OCI-LY7 (cell line): Measurements from ENCODE around the gene MLANA. TPM values are rescaled to one million over a fixed set of nuclear protein-coding genes. Genes with fewer than 3 reads are reported as not detected.

Experiments used
- BruUV-seq: library from RNA; stranded (reverse); fragments of 400-500 nt; replicated peaks from 2 replicates; lab custom pipeline; 2021; lab: Mats Ljungman, UMichigan
- CTCF ChIA-PET: fragments of 300-600 bp; sonication (Branson Sonifier 250); formaldehyde crosslinking; loops from one replicate; lab custom pipeline; 2022; ENCODE audit warnings: antibody characterized with exemption; ENCODE audit not compliant: unreplicated experiment; lab: Charles Lee
- POLR2A ChIA-PET: fragments of 300-600 bp; sonication (Branson Sonifier 250); formaldehyde crosslinking; loops from one replicate; lab custom pipeline; 2022; ENCODE audit warnings: antibody characterized with exemption; lab: Charles Lee
- DNase-seq: peaks from one replicate; pipeline ENCODE4 v3.0.0-alpha.2; 2015; ENCODE audit warnings: low spot score
- H2AFZ ChIP-seq: fragments of 200-600 bp; sonication (generic), shearing (Covaris generic); 2 replicates; pipeline ENCODE4 v1.6.1; 2014; ENCODE audit warnings: mild to moderate bottlenecking, antibody characterized with exemption, low read length, moderate library complexity
- H3K27ac ChIP-seq: fragments of 200-600 bp; sonication (generic); 2 replicates; pipeline ENCODE4 v1.5.1; 2014; ENCODE audit warnings: mixed run types, low read depth, mild to moderate bottlenecking, moderate library complexity, low read length, inconsistent platforms; ENCODE audit not compliant: poor library complexity, severe bottlenecking
- H3K36me3 ChIP-seq: fragments of 200-600 bp; sonication (generic); 2 replicates; pipeline ENCODE4 v1.6.1; 2014; ENCODE audit warnings: mild to moderate bottlenecking, antibody characterized with exemption, low read length, moderate library complexity, mixed read lengths; ENCODE audit not compliant: insufficient read depth
- H3K4me1 ChIP-seq: fragments of 200-600 bp; sonication (generic); 2 replicates; pipeline ENCODE4 v1.5.1; 2014; ENCODE audit warnings: mild to moderate bottlenecking, low read length; ENCODE audit not compliant: insufficient read depth, poor library complexity, severe bottlenecking
- H3K4me2 ChIP-seq: fragments of 200-600 bp; sonication (generic); 2 replicates; pipeline ENCODE4 v1.6.1; 2014; ENCODE audit warnings: mild to moderate bottlenecking, low read length
- H3K4me3 ChIP-seq: fragments of 200-600 bp; sonication (generic); 2 replicates; pipeline ENCODE4 v1.5.1; 2014; ENCODE audit warnings: mild to moderate bottlenecking, low read depth, low read length; ENCODE audit not compliant: poor library complexity, severe bottlenecking
- H3K79me2 ChIP-seq: fragments of 200-600 bp; sonication (generic); 2 replicates; pipeline ENCODE4 v1.6.1; 2016; ENCODE audit warnings: low read depth, mild to moderate bottlenecking, low read length, moderate library complexity, mixed read lengths; ENCODE audit not compliant: insufficient read depth
- H3K9me2 ChIP-seq: fragments of 200-600 bp; sonication (generic); 2 replicates; pipeline ENCODE4 v1.6.1; 2016; ENCODE audit warnings: mild to moderate bottlenecking, low read length, mixed read lengths; ENCODE audit not compliant: insufficient read depth
- H3K9me3 ChIP-seq: fragments of 200-600 bp; sonication (generic); 2 replicates; pipeline ENCODE4 v1.6.1; 2014; ENCODE audit warnings: mild to moderate bottlenecking, mixed run types, low read length, mixed read lengths
- H4K20me1 ChIP-seq: fragments of 200-600 bp; sonication (generic); 2 replicates; pipeline ENCODE4 v1.6.1; 2014; ENCODE audit warnings: mild to moderate bottlenecking, antibody characterized with exemption, low read length, moderate library complexity, mixed read lengths; ENCODE audit not compliant: insufficient read depth
- EZH2phosphoT487 ChIP-seq: fragments of 200-600 bp; sonication (generic); IDR thresholded peaks from 2 replicates; pipeline ENCODE4 v1.6.1; 2018; ENCODE audit warnings: low read depth, borderline replicate concordance, mild to moderate bottlenecking, mixed run types, antibody characterized with exemption, low read length, moderate library complexity, mixed read lengths
- intact Hi-C: fragments of 100-400 bp; cut with micrococcal nuclease; formaldehyde crosslinking; loops from one replicate; pipeline ENCODE4 v1.10.0; 2022; ENCODE audit not compliant: unreplicated experiment
- total RNA-seq, 2 experiments: library from RNA; depleted of rRNA in 1 of 2; stranded (reverse); fragments of >200 nt in 1 of 2; shearing (Covaris generic) in 1 of 2; gene quantifications; 2 replicates each; pipeline ENCODE4 v1.2.3, GENCODE V29; 2014 to 2022
- TF ChIP-seq, protein P1 (sequence below): fragments of 200-600 bp; sonication (generic); conservative IDR thresholded peaks from 2 replicates; pipeline ENCODE4 v1.5.1; 2014; ENCODE audit warnings: mild to moderate bottlenecking, antibody characterized with exemption, low read length, moderate library complexity, mixed read lengths

MLANA gene
- total RNA-seq, 2 experiments from 2014 or later = not detected

DNA sequence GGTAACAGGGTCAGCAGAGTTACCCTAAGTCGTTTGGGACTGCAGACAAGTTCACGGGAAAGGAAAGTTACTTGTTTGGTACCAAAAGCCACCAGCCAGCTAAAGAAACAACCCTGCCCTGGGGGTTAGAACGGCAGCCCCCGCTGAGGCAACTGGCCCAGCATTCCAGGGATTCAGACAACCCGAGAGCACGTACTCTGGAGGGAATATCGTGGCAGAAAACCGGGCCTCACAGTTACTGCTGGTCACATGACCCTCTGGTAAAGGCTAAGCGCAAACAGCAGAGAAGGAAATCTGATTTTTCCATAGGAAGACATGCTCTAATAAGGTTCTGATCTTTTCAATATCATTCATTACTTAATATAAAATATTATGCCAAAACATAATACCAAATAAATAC lies 22.5 kb upstream of the MLANA start:
- no peak for DNase-seq
- TF ChIP-seq, protein P1, sequence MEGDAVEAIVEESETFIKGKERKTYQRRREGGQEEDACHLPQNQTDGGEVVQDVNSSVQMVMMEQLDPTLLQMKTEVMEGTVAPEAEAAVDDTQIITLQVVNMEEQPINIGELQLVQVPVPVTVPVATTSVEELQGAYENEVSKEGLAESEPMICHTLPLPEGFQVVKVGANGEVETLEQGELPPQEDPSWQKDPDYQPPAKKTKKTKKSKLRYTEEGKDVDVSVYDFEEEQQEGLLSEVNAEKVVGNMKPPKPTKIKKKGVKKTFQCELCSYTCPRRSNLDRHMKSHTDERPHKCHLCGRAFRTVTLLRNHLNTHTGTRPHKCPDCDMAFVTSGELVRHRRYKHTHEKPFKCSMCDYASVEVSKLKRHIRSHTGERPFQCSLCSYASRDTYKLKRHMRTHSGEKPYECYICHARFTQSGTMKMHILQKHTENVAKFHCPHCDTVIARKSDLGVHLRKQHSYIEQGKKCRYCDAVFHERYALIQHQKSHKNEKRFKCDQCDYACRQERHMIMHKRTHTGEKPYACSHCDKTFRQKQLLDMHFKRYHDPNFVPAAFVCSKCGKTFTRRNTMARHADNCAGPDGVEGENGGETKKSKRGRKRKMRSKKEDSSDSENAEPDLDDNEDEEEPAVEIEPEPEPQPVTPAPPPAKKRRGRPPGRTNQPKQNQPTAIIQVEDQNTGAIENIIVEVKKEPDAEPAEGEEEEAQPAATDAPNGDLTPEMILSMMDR = no peak
- no peak for TF ChIP-seq EZH2phosphoT487
- Histone ChIP-seq H3K27ac (no peak overlapping the region), H3K9me2 (no peaks in the 10 kb centered on the region), H3K79me2 (no peaks in the 10 kb centered on the region), H2AFZ (no peak overlapping the region), H3K36me3 (no peaks in the 10 kb centered on the region), H4K20me1 (no peaks in the 10 kb centered on the region), H3K4me2 (no peak overlapping the region), H3K4me3 (no peak overlapping the region), H3K4me1 (no peaks in the 10 kb centered on the region), H3K9me3 (no peaks in the 10 kb centered on the region)
- ChIA-PET CTCF (no interaction called here), POLR2A (no interaction called here)
- BruUV-seq = no TSS peak
- intact Hi-C loops = no loop called here

- BruUV-seq = no TSS peak
- CTCF ChIA-PET = no interaction called here
- H3K79me2 ChIP-seq = no peaks in the 10 kb centered on the region
- H3K9me3 ChIP-seq = no peaks in the 10 kb centered on the region
- H3K27ac ChIP-seq = no peak overlapping the region
- H3K4me1 ChIP-seq = no peaks in the 10 kb centered on the region
- intact Hi-C loops = no loop called here
- no peak overlapping the region for H3K4me3 ChIP-seq
- H2AFZ ChIP-seq = peak overlapping the region; percentile 55; the same call in 1 of the 2 replicates
- no peaks in the 10 kb centered on the region for H4K20me1 ChIP-seq
- H3K4me2 ChIP-seq = no peak overlapping the region
- TF ChIP-seq, protein P1 = peak; percentile 83
- no peak for TF ChIP-seq EZH2phosphoT487
- POLR2A ChIA-PET = no interaction called here
- H3K9me2 ChIP-seq = no peaks in the 10 kb centered on the region
- H3K36me3 ChIP-seq = no peaks in the 10 kb centered on the region
- peak; percentile 46 for DNase-seq
Observed at GRCh38 chr9:5869315-5870019, 21.2 kb upstream of the MLANA start.

DNA sequence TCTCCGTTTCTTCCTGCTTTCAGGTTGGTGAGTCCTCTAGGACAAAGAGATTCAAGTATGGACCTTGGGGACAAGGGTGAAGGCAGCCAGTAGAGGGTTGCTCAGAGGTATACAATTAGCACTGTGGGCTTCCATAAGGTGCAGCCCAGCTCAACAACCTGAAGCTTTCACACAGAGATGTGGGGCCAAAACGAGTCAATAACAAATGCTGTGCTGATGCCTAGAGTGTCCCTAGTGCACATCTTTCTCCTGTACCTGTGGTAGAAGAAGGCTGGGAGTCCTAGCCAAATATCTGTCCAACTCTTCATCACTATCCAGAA lies 20.7 kb upstream of the MLANA start:
- no peak overlapping the region for H3K4me2 ChIP-seq
- H3K4me3 ChIP-seq = no peak overlapping the region
- ChIA-PET CTCF (no interaction called here), POLR2A (interaction anchor here (0.8 to 1.2 kb wide), 2 partner anchors 9 to 560 kb away, joined by 3 to 6 read pairs; no protein-coding TSS in a partner anchor)
- no peak for DNase-seq
- no peaks in the 10 kb centered on the region for H3K9me3 ChIP-seq
- H3K27ac ChIP-seq = no peak overlapping the region
- no TSS peak for BruUV-seq
- no peaks in the 10 kb centered on the region for H3K36me3 ChIP-seq
- H3K9me2 ChIP-seq = no peaks in the 10 kb centered on the region
- H3K4me1 ChIP-seq = no peaks in the 10 kb centered on the region
- intact Hi-C loops = no loop called here
- TF ChIP-seq, protein P1 = peak; percentile 22; the same call in 1 of the 2 replicates
- TF ChIP-seq EZH2phosphoT487 = no peak
- H4K20me1 ChIP-seq = no peaks in the 10 kb centered on the region
- H2AFZ ChIP-seq = peak overlapping the region; percentile 55; the same call in 1 of the 2 replicates
- no peaks in the 10 kb centered on the region for H3K79me2 ChIP-seq
